GM21529 (cell line): ENCODE results near the gene AKAP6.

ENCODE experiments used
- ATAC-seq: cut with Tn5 transposase; IDR thresholded peaks from one replicate; pipeline ENCODE4 v1.9.1; 2021; ENCODE audit not compliant: unreplicated experiment

AKAP6 gene

GRCh38 chr14:32474478-32475195, 145.5 kb downstream of the AKAP6 start:
- no peak for ATAC-seq

DNA sequence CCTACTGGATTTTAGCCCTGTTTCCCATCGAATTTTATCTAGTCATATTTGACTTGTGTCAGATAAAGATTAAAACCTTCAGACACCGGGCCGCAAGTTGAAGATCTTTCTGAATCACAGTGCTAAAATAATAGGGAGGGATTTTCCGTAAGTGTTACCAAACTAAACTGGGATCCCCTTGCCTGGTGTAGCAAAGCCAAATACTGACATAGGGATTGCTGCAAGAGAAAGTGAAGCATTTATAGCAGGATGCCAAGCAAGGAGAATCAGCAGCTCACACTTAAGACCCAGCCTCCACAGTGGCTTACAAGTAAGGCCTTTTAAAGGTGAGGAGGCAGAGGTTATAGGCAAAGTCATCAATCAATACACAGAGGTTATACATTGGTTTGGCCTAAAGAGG, 147.4 kb downstream of the AKAP6 start:
- no peak for ATAC-seq

GRCh38 chr14:32477396-32477795, 148.3 kb downstream of the AKAP6 start:
- no peak for ATAC-seq

- no peak for ATAC-seq
These were observed 149.0 kb downstream of the AKAP6 start for GRCh38 chr14:32478050-32478449.

DNA sequence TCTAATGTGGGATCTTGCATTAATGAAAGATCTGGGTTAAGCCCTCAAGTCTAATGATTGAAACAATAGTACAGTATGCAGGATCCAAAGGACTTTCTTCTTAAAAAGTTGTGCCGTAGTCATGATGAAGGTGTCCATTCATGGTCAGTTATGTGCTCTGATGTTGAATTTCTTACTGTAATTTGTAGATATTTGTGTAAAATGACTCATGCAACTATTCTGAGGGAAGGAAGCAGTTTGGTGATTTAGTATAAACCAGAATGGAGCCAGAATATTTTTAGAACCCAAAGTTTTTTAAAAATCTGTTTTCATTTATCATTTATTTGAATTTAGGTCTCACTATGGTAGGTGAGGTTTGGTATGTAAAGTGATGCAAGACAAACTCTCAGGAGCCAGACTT, 151.2 kb downstream of the AKAP6 start:
- no peak for ATAC-seq

GRCh38 chr14:32481707-32482106, 152.6 kb downstream of the AKAP6 start:
- ATAC-seq, result no peak

DNA sequence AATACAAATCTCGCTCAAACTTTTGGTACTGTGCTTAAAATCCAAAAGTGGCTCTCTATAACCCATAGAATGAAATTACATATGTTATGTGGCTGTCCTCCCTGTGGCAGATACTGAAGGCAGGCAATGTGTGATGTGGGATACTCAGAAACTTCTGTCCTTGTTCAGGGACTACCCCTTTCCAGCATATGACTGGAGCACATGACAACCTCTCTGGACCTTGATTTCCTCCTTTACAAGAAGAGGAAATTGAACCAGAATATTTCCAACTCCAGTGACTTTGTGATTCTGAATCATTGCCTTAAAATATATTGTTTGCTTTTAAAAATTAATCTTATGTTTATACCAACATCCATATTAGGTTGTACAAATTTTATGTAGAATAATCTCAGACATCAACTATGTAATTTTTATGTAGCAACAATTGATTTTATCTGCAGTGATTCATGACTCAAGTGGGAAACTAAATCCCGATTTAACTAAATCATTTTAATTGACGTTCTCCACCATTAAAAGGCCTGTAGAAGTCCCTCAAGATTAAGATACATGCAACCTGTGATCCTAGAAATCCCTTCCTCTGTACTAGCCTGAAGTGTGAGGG, 162.4 kb downstream of the AKAP6 start:
- no peak for ATAC-seq

DNA sequence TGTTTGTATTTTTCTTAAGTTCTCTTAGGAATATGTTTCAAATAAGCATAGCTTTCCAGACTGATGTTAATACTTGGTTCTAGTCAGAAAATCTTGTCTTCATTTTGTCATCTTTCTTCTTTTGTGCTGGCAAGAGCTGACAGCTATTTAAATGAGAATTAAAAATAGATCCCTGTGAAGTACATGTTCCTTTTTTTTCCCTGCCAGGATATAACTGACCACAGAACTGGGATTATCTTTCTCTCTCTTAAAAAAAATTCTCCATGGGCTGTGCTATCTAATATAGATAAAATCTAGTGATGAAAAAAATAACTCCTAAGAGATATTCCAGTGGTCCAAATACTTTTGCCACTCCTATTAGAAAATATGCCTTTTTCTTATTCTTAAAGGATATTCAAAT, 163.4 kb downstream of the AKAP6 start:
- ATAC-seq, result no peak

DNA sequence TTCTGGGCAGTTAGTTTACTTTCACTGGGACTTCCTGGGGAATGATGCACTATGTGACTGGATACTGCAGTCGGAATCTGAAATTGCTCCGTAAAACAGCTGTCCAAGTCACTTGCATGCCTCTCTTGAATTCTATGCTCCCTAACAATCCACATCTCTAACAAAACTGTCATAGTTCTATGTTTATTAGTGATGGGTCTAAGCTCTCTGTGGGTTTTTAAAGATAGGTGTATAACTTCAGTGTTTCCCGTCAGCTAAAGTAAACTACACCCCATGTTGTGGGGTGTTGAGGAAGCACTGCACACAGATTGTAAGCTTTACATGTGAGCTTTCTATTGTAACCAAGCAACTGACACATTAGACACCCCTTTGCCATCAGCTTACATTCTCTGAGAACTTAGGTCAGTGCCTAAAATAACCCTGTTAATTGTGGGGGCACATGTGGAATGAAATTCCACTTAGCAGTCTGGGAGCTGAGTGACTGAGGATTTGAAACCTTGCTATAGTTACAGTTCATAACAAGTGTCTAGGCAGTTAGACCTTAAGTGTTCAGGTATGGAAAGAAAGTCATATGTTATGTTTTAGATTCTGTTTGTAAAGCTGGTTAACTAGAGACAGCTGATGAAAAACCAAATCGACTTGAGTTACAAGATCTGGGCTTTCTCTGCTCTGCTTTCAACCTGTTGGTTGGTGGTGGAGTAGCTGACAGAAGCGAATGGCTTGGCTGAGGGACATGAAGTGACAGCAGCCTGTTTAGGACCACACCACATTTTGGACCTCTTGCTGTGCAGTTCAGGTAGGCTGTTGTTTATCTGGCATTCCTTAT, 165.7 kb downstream of the AKAP6 start:
- ATAC-seq, result no peak

GRCh38 chr14:32495435-32495734, 166.3 kb downstream of the AKAP6 start:
- ATAC-seq, result no peak

DNA sequence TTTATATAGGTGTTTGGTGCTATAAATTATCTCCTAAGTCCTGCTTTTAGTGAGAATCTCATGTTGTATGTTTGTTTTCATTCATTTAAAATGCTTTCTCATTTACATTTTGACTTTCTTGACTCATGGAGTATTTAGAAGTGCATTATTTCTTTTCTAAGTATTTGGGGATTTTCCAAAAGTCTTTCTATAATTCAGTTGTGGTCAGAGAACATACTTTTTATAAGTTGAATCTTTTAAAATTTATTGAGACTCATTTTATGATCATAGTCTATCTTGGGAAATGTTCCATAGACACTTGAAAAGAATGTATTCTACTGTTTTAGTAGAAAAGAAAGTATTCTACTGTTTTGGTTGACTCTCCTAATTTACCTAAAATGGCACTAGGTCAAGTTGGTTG, 168.2 kb downstream of the AKAP6 start:
- no peak for ATAC-seq

- no peak for ATAC-seq
These were observed 178.2 kb downstream of the AKAP6 start for GRCh38 chr14:32507029-32507984.

DNA sequence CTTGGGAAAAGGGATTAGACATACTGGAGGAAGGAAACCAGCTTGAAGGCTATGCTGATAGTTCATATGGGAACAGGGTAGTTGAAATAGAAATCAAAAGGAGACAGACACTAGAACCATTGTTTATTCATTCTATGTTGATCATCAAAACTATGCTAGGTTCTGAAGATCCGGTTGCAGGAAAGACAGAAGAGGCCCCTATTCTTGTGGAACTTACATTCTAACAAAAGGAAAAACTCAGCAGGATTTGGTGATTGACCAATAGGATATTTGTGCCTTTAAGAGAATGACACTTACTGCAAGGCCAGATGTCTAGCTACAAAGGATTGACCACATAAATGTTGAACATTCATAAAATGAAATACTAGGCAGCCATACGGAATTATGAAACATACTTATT, 179.2 kb downstream of the AKAP6 start:
- no peak for ATAC-seq

- ATAC-seq, result no peak
These were observed 180.6 kb downstream of the AKAP6 start for GRCh38 chr14:32509632-32510187.

DNA sequence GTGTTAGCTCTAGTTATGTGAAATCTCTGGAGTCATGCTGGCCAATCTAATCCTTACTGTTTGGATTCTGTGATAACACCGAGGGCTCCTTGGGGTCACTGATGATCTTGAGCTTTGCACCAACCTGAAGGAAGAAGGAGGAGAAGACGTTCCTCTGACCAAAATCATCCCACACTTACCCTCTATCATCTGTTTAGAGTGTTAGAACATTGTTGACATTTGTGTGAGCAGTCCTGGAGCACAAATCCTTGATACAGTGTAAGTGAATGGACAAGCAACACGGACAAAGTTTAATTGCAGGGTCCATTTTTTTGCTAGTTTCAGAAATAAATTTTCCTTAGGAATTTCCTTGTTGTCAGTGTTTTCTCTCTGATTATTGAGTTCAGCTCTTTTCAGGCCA, 181.7 kb downstream of the AKAP6 start:
- ATAC-seq, result no peak

- no peak for ATAC-seq
These were observed 183.2 kb downstream of the AKAP6 start for GRCh38 chr14:32512348-32512747.

DNA sequence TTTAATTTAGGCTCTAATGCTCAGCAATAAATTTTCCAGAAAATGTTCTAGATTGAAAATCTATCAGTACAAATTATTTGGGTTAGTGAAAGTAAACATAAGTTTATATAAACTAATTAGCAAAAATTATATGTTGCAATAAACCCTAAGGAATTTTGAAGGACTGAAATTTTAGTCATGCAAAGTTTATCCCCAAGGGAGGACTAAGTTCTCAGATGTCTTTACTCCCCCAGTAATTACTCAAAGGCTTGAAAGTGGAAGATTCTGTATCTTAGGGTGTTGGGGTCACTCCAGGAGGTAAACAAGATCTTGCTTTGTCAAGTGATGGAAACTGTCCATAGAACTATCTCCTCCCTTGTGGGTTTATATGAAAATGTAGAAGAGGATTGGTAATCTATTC, 183.7 kb downstream of the AKAP6 start:
- no peak for ATAC-seq

GRCh38 chr14:32513571-32514009, 184.5 kb downstream of the AKAP6 start:
- ATAC-seq, result no peak

GRCh38 chr14:32514236-32514635, 185.1 kb downstream of the AKAP6 start:
- ATAC-seq, result no peak

DNA sequence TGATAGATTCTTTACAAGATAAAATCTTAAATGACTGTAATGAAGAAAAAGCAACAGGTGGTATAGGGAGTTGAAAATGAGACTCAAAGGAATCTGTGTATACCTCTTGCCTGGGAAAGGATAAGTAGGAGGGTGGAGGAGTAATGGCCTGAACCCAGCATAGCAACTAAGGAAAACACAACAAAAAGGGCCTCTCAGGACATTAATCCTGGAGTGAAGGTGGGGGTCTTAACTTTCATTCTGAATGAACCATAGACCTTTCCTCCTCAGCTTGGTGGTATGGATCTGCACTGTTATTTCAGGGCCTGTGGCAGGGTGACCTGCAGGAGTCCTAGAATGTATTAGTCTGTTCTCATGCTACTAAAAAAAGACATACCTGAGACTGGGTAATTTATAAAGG, 185.6 kb downstream of the AKAP6 start:
- no peak for ATAC-seq
